GM18870 (cell line): ENCODE measurements around the gene LRRC72.

Source experiments
- ATAC-seq: cut with Tn5 transposase; IDR thresholded peaks from one replicate; pipeline ENCODE4 v1.9.1; 2021; ENCODE audit warnings: moderate library complexity; ENCODE audit not compliant: unreplicated experiment

The LRRC72 gene

DNA sequence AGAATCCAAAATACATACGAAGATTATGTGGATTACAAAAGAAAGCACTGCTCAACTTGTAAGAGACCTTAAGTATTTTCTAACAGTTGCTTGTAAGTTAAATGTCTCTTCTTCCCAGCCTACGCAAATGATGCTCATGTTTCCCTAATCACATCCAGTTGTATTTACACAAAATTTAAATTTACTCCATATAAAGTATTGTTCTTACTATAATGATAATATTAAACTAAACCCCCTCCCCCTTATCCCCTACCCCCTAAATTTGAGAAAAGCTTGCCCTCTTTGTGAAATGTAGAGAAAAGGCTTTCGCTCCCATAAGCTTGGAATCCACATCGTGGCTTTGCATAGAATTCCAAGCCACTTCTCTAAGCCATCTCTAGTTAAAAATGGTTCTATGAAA lies 89.5 kb downstream of the LRRC72 start:
- no peak for ATAC-seq

DNA sequence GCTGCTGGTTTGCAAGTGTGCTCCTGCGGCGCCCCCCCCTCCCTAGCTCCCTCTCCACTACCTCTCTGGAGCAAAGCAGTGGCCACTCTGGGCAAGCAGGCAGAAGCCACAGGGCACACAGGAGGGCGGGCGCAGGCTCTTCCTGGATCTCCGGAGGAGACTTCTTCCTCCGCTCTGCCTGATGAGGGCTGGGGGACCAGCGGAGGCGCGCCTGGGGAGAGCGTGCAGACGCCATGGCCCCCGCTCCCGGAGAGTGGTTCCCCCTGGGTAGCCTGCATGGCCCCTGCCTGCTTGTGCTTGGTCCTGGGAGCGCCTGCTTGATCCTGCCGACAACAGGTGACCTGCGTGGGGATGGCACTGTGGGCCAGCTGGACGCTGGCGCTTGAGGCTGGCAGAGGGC lies 89.9 kb downstream of the LRRC72 start:
- no peak for ATAC-seq

DNA sequence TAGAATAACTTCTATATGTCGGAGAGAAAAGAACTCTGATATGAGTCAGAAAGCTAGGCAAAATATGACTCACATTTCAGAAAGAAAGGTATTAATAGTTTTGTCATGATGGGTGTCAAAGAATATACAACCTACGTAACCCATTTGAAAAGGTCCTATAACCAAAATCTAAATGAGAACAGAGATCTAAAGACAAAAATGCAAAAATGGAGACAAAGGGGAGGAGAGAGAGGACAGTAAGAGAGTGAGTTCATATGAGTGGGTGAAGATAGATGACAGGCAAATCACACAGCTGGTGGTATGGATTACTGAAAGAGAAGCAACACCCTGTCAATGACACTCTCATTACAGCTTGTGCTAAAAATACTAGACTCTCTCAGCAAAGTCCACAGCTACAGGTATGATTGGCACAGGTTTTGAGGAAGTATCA lies 93.4 kb downstream of the LRRC72 start:
- peak; percentile 95 for ATAC-seq

DNA sequence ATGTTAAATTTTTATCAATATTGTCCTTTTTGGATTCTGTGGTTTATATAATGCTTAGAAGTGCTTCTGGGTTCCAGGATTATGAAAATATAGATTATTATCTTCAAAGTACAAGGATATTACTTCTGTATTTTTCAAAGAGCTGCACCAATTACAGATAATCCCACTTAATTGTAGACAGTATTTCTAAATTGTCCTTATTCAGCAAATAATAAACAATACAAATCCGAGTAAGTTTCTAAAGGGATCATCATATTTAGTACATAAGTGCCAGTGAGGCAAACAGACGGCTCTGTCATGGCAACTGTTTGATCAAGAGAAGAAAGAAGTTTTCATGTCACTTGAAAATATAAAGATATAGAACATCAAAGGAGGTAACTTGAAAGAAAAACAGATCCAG lies 99.8 kb downstream of the LRRC72 start:
- ATAC-seq: no peak

DNA sequence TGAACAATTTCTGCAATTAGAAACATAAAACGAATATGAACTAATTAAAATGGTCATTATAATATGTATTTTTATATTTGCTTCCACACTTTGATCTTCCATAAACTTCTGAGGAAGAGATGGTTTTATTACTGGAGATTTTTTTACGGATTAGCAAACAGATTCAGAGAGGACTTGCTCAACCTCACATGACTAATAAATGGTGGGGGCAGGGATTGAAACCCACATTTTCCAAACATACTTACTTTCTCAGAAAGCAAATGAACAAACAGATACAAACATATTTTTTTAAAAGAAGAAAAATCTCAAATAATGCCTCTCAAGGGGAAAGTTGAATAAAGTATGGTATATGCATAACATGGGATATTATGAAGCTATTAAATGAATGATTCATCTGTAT lies 100.6 kb downstream of the LRRC72 start:
- no peak for ATAC-seq

DNA sequence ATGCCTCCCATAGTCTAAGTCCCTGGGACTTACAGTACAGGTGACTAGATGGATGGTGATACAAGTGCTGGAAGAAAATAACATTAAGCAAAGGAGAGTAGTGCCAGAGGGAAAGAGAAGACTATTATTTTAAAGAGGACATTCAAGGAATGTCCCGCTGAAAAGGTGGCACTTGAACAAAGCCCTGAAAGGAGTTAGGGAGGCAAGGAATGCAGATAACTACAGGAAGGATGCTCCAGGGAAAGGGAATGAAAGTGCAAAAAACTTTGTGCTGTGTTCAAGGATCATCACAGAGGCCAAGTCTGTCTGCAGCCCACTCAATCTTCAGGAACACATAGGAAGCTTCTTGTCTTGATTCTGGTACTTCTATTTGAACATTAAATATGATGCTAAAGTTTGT lies 104.0 kb downstream of the LRRC72 start:
- ATAC-seq: no peak
